ENCODE results near the gene SYCN.

SYCN gene

DNA sequence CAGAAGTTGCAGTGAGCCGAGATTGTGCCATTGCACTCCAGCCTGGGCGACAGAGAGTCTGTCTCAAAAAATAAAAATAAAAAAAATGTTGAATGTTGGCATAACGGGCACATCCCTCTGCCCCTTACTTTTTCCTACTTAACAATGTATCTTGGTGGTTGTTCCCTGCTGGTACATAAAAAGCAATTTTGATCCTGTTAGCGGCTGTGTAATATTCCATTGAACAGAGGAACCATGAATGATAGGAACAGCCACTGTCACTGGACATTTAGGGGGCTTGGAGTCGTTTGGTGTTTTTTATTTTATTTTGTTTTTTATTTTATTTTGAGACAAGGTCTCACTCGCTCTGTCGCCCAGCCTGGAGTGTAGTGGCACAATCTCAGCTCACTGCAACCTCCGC is 17.7 kb downstream of the SYCN start:
- Histone ChIP-seq H3K4me1 (ENCODE audit: insufficient read depth, low read length, poor library complexity, severe bottlenecking) (no peaks in the 10 kb centered on the region), H3K9me3 (ENCODE audit: insufficient read depth, low read depth, low read length) (no peaks in the 10 kb centered on the region), H3K4me3 (ENCODE audit: low read length, poor library complexity, severe bottlenecking) (no peak overlapping the region), H3K9ac (ENCODE audit: low read depth, low read length, poor library complexity, severe bottlenecking) (no peak overlapping the region), H3K36me3 (ENCODE audit: insufficient read depth, low read length) (no peaks in the 10 kb centered on the region), H3K4me2 (ENCODE audit: low read depth, low read length, poor library complexity, severe bottlenecking) (no peak overlapping the region), H3F3A (ENCODE audit: low read depth) (no peaks in the 10 kb centered on the region), H3K27me3 (ENCODE audit: insufficient read depth, low read length, poor library complexity, severe bottlenecking) (no peaks in the 10 kb centered on the region), H4K20me1 (ENCODE audit: insufficient read depth, low read length, poor library complexity, severe bottlenecking) (no peaks in the 10 kb centered on the region), H3K9me2 (replicated peaks; ENCODE audit: low read depth, low read length) (no peaks in the 10 kb centered on the region), H3K79me2 (ENCODE audit: insufficient read depth, low read length) (no peaks in the 10 kb centered on the region), H2AFZ (ENCODE audit: low read length) (no peak overlapping the region)
- no peak for TF ChIP-seq EZH2phosphoT487 (IDR thresholded peaks at IDR 0.05; ENCODE audit: borderline replicate concordance)
- TF ChIP-seq, protein P1, sequence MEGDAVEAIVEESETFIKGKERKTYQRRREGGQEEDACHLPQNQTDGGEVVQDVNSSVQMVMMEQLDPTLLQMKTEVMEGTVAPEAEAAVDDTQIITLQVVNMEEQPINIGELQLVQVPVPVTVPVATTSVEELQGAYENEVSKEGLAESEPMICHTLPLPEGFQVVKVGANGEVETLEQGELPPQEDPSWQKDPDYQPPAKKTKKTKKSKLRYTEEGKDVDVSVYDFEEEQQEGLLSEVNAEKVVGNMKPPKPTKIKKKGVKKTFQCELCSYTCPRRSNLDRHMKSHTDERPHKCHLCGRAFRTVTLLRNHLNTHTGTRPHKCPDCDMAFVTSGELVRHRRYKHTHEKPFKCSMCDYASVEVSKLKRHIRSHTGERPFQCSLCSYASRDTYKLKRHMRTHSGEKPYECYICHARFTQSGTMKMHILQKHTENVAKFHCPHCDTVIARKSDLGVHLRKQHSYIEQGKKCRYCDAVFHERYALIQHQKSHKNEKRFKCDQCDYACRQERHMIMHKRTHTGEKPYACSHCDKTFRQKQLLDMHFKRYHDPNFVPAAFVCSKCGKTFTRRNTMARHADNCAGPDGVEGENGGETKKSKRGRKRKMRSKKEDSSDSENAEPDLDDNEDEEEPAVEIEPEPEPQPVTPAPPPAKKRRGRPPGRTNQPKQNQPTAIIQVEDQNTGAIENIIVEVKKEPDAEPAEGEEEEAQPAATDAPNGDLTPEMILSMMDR (conservative IDR thresholded peaks at IDR 0.05; ENCODE audit: low read length), result no peak

- no peaks in the 10 kb centered on the region for H3K4me1 ChIP-seq (ENCODE audit: insufficient read depth, low read length, poor library complexity, severe bottlenecking)
- H3K9ac ChIP-seq (ENCODE audit: low read depth, low read length, poor library complexity, severe bottlenecking), result no peak overlapping the region
- H3K27me3 ChIP-seq (ENCODE audit: insufficient read depth, low read length, poor library complexity, severe bottlenecking), result no peaks in the 10 kb centered on the region
- TF ChIP-seq EZH2phosphoT487 (IDR thresholded peaks at IDR 0.05; ENCODE audit: borderline replicate concordance), result no peak
- TF ChIP-seq, protein P1 (conservative IDR thresholded peaks at IDR 0.05; ENCODE audit: low read length), result no peak
- H3K9me2 ChIP-seq (replicated peaks; ENCODE audit: low read depth, low read length), result no peaks in the 10 kb centered on the region
- H2AFZ ChIP-seq (ENCODE audit: low read length), result no peak overlapping the region
- no peaks in the 10 kb centered on the region for H4K20me1 ChIP-seq (ENCODE audit: insufficient read depth, low read length, poor library complexity, severe bottlenecking)
- peaks cover 16% of the 10 kb centered on the region; the same call in 1 of the 2 replicates for H3K36me3 ChIP-seq (ENCODE audit: insufficient read depth, low read length)
- H3F3A ChIP-seq (ENCODE audit: low read depth), result no peaks in the 10 kb centered on the region
- no peaks in the 10 kb centered on the region for H3K9me3 ChIP-seq (ENCODE audit: insufficient read depth, low read depth, low read length)
- H3K79me2 ChIP-seq (ENCODE audit: insufficient read depth, low read length), result no peaks in the 10 kb centered on the region
- no peak overlapping the region for H3K4me3 ChIP-seq (ENCODE audit: low read length, poor library complexity, severe bottlenecking)
- no peak overlapping the region for H3K4me2 ChIP-seq (ENCODE audit: low read depth, low read length, poor library complexity, severe bottlenecking)
These were observed 21.0 kb downstream of the SYCN start for GRCh38 chr19:39183104-39183503.

DNA sequence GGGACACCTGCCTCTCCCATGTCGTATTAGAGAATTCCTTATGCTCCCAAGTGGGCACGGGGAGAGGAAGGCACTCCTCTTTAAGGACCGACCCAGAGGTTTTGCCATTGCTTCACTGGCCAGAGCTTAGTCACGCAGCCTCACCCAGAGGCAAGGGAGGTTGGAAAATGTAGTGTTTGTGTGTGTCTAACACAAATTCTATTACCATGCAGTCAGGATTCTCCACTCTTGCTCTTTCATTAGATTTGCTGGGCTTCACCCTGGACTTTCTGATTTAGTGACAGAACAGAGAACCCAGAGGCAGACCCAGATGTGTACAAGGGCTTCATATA is 21.9 kb downstream of the SYCN start:
- no peaks in the 10 kb centered on the region for H4K20me1 ChIP-seq (ENCODE audit: insufficient read depth, low read length, poor library complexity, severe bottlenecking)
- no peaks in the 10 kb centered on the region for H3K9me2 ChIP-seq (replicated peaks; ENCODE audit: low read depth, low read length)
- no peak overlapping the region for H3K9ac ChIP-seq (ENCODE audit: low read depth, low read length, poor library complexity, severe bottlenecking)
- no peaks in the 10 kb centered on the region for H3K79me2 ChIP-seq (ENCODE audit: insufficient read depth, low read length)
- H3K4me2 ChIP-seq (ENCODE audit: low read depth, low read length, poor library complexity, severe bottlenecking), result no peak overlapping the region
- H3K4me1 ChIP-seq (ENCODE audit: insufficient read depth, low read length, poor library complexity, severe bottlenecking), result no peaks in the 10 kb centered on the region
- H3F3A ChIP-seq (ENCODE audit: low read depth), result no peaks in the 10 kb centered on the region
- no peaks in the 10 kb centered on the region for H3K9me3 ChIP-seq (ENCODE audit: insufficient read depth, low read depth, low read length)
- peaks cover 24% of the 10 kb centered on the region; the same call in 1 of the 2 replicates for H3K36me3 ChIP-seq (ENCODE audit: insufficient read depth, low read length)
- TF ChIP-seq, protein P1 (conservative IDR thresholded peaks at IDR 0.05; ENCODE audit: low read length), result no peak
- no peak for TF ChIP-seq EZH2phosphoT487 (IDR thresholded peaks at IDR 0.05; ENCODE audit: borderline replicate concordance)
- no peak overlapping the region for H2AFZ ChIP-seq (ENCODE audit: low read length)
- H3K27me3 ChIP-seq (ENCODE audit: insufficient read depth, low read length, poor library complexity, severe bottlenecking), result no peaks in the 10 kb centered on the region
- no peak overlapping the region for H3K4me3 ChIP-seq (ENCODE audit: low read length, poor library complexity, severe bottlenecking)

Measured in Loucy (cell line).